Activated naive CD8-positive, alpha-beta T cell treated with anti-CD3 and anti-CD28 coated beads, Interleukin-2, amount 10 ng/mL, durations not matched to agents 7 days and 5 days (primary cell): ENCODE data around the gene SNX1. TPM values are rescaled to one million over a fixed set of nuclear protein-coding genes. Genes with fewer than 3 reads are reported as not detected.
"Not testable (repeated sequence)": the region's sequence is repeated elsewhere in the genome, so short reads cannot be mapped to it uniquely, and the experiment has no call there.

Source experiments
- ATAC-seq: fragments of 150-1000 bp; cut with Tn5 transposase; one replicate; pipeline ENCODE4 v1.10.0; 2021; ENCODE audit warnings: low read depth, moderate library complexity
- POLR2A ChIA-PET: fragments of 350-600 bp; sonication (Branson Sonifier 250); formaldehyde crosslinking; loops from one replicate; lab custom pipeline; 2021; ENCODE audit warnings: antibody characterized with exemption; lab: Charles Lee
- DNase-seq: peaks from one replicate; pipeline ENCODE4 v3.0.0; 2021
- H3K27ac Mint-ChIP-seq: one replicate; pipeline ENCODE4 v1.8.0; 2022; ENCODE audit warnings: mild to moderate bottlenecking, mixed read lengths
- H3K27me3 Mint-ChIP-seq: one replicate; pipeline ENCODE4 v1.8.0; 2022; ENCODE audit warnings: mild to moderate bottlenecking, moderate library complexity, mixed read lengths
- H3K36me3 Mint-ChIP-seq: one replicate; pipeline ENCODE4 v1.8.0; 2021; ENCODE audit warnings: mild to moderate bottlenecking, mixed read lengths
- H3K4me1 Mint-ChIP-seq: one replicate; pipeline ENCODE4 v1.8.0; 2021; ENCODE audit warnings: mixed read lengths
- H3K4me3 Mint-ChIP-seq: one replicate; pipeline ENCODE4 v1.8.0; 2022; ENCODE audit warnings: mild to moderate bottlenecking, moderate library complexity, mixed read lengths
- H3K9me3 Mint-ChIP-seq: one replicate; pipeline ENCODE4 v1.8.0; 2021; ENCODE audit warnings: mixed read lengths
- total RNA-seq, 2 experiments: library from RNA; stranded (reverse); gene quantifications; one replicate each; pipeline ENCODE4 v1.2.3, GENCODE V29; 2021

Gene SNX1, protein sequence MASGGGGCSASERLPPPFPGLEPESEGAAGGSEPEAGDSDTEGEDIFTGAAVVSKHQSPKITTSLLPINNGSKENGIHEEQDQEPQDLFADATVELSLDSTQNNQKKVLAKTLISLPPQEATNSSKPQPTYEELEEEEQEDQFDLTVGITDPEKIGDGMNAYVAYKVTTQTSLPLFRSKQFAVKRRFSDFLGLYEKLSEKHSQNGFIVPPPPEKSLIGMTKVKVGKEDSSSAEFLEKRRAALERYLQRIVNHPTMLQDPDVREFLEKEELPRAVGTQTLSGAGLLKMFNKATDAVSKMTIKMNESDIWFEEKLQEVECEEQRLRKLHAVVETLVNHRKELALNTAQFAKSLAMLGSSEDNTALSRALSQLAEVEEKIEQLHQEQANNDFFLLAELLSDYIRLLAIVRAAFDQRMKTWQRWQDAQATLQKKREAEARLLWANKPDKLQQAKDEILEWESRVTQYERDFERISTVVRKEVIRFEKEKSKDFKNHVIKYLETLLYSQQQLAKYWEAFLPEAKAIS
- total RNA-seq, result 100 to 1,000 TPM; 119 to 126 TPM

DNA sequence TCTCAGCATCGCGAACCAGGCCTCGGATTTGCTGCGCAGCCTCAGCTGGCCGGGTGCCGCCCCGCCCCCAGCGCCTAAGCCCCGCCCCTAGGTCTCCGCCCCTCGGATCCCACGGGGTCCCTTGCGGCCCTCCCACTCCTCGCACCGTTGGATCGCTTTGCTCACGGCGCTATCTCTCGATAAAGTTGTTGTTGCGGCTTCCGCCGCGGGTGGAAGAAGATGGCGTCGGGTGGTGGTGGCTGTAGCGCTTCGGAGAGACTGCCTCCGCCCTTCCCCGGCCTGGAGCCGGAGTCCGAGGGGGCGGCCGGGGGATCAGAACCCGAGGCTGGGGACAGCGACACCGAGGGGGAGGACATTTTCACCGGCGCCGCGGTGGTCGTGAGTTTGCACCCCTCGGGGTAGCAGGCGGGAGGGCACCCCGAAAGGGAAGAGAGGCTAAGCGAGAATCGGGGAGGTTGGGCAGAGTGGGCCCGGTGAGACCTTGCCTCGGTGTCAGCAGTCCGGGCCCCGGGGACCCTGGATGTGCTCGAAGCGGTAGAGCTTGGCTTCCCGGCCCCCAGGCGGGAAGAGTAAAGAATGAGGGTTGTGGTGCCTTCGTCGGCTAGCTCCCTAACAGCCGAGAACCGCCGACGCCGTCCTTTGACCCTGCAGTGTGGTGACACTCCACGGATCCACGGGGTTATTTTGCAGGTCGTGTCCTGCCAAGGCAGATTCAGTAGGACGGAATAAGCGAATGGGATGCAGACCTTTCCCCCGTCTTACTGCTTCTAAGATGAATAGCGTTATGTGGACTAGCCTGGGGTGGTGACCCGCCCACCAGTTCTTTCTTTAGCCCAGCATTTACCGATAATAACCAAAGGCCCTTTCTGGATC, at the start of gene SNX1:
Gene SNX1, plus strand, starts transcription at position 188 of the 873 bp plus-strand sequence. Its CDS starts 32 bp downstream, at position 220.
- peak; percentile 59 for ATAC-seq
- Mint-ChIP-seq H3K4me3 (peak within 1 kb of the TSS; percentile 90), H3K9me3 (no peaks in the 10 kb centered on the region), H3K4me1 (peaks cover 40% of the 10 kb centered on the region), H3K27me3 (no peaks in the 10 kb centered on the region), H3K36me3 (peaks cover 9% of the 10 kb centered on the region), H3K27ac (peak within 1 kb of the TSS; percentile 99)
- DNase-seq, result peak; percentile 97
- POLR2A ChIA-PET, result interaction anchor here (0.9 to 3.4 kb wide), 5 partner anchors 15 to 495 kb away, joined by 3 to 24 read pairs (median 4); partner anchors contain the start of genes PPIB and SNX22

DNA sequence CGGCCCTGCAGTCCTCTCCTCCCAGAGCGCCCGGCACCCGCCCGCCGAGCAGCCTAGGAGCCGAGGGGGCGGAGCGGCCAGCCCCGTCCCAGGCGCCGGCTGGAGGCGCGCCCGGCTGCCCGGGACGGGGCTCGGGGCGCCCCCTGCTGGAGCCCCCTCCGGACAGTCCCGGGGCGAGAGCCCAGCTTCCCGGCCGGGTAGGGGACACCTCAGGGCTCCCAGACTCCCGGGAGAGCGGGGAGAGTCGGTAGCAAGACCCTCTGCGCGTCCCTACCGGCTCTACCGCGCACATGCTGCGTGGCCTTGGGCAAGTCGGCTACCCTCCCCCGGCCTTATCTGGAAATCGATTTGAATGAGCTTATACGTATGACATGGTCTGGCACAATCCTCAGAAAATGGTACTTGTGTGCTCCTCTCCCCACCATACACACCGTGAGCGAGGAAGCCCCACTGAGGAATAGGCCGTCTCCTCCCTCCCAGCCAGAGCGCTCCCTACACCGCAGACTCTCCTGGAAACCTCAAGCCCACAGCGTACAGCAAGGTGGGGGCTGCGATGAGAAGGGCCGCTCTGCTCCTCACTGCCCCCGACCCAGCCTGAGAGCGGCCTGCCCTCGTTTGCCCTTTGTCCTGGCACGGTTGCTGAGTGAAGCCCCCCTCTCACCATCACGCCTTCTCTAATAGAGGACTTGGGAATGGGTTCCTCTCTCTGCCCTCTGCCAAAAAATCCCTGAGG, 49.2 kb upstream of the SNX1 start, which contains the start of gene DAPK2:
Gene DAPK2, minus strand, starts transcription at position 65 of the 733 bp plus-strand sequence. CDS start 6,224 bp downstream, outside the sequence.
- Mint-ChIP-seq H3K27me3 (peaks cover 38% of the 10 kb centered on the region), H3K36me3 (no peaks in the 10 kb centered on the region), H3K27ac (no peak within 1 kb of the TSS), H3K4me3 (peak within 1 kb of the TSS; percentile 72), H3K4me1 (peaks cover 10% of the 10 kb centered on the region), H3K9me3 (no peaks in the 10 kb centered on the region)
- ATAC-seq, result peak; percentile 91
- POLR2A ChIA-PET, result interaction anchor here (0.8 to 2.0 kb wide), 5 partner anchors 36 to 297 kb away, joined by 3 to 5 read pairs (median 3); no protein-coding TSS in a partner anchor
- DNase-seq, result peak; percentile 85

GRCh38 chr15:64048781-64049460, 46.9 kb upstream of the SNX1 start:
- no peak overlapping the region for H3K27ac Mint-ChIP-seq
- H3K4me3 Mint-ChIP-seq, result no peak overlapping the region
- no peak for ATAC-seq
- DNase-seq, result no peak
- POLR2A ChIA-PET, result no interaction called here
- no peaks in the 10 kb centered on the region for H3K36me3 Mint-ChIP-seq
- H3K9me3 Mint-ChIP-seq, result no peaks in the 10 kb centered on the region
- H3K4me1 Mint-ChIP-seq, result peaks cover 10% of the 10 kb centered on the region
- peaks cover 31% of the 10 kb centered on the region for H3K27me3 Mint-ChIP-seq

GRCh38 chr15:64050281-64051092, 45.3 kb upstream of the SNX1 start:
- H3K36me3 Mint-ChIP-seq, result no peaks in the 10 kb centered on the region
- DNase-seq, result no peak
- H3K27me3 Mint-ChIP-seq, result peaks cover 19% of the 10 kb centered on the region
- no peak overlapping the region for H3K27ac Mint-ChIP-seq
- H3K4me3 Mint-ChIP-seq, result no peak overlapping the region
- POLR2A ChIA-PET, result no interaction called here
- H3K4me1 Mint-ChIP-seq, result peaks cover 5% of the 10 kb centered on the region
- no peaks in the 10 kb centered on the region for H3K9me3 Mint-ChIP-seq
- ATAC-seq, result no peak

GRCh38 chr15:64051093-64051402, 44.7 kb upstream of the SNX1 start:
- POLR2A ChIA-PET, result no interaction called here
- peak overlapping the region; percentile 58 for H3K27ac Mint-ChIP-seq
- H3K36me3 Mint-ChIP-seq, result no peaks in the 10 kb centered on the region
- no peak for DNase-seq
- H3K4me3 Mint-ChIP-seq, result no peak overlapping the region
- peaks cover 5% of the 10 kb centered on the region for H3K4me1 Mint-ChIP-seq
- ATAC-seq, result no peak
- H3K27me3 Mint-ChIP-seq, result peaks cover 19% of the 10 kb centered on the region
- no peaks in the 10 kb centered on the region for H3K9me3 Mint-ChIP-seq

GRCh38 chr15:64051407-64052259, 44.1 kb upstream of the SNX1 start:
- Mint-ChIP-seq H3K27ac (peak overlapping the region; percentile 58), H3K27me3 (peaks cover 18% of the 10 kb centered on the region), H3K9me3 (no peaks in the 10 kb centered on the region), H3K4me3 (peak overlapping the region; percentile 27), H3K36me3 (no peaks in the 10 kb centered on the region), H3K4me1 (peaks cover 5% of the 10 kb centered on the region)
- DNase-seq (no peak), ATAC-seq (no peak)
- POLR2A ChIA-PET, result interaction anchor here (0.8 kb wide), 1 partner anchor 163 kb away, joined by 3 read pairs; no protein-coding TSS in a partner anchor

DNA sequence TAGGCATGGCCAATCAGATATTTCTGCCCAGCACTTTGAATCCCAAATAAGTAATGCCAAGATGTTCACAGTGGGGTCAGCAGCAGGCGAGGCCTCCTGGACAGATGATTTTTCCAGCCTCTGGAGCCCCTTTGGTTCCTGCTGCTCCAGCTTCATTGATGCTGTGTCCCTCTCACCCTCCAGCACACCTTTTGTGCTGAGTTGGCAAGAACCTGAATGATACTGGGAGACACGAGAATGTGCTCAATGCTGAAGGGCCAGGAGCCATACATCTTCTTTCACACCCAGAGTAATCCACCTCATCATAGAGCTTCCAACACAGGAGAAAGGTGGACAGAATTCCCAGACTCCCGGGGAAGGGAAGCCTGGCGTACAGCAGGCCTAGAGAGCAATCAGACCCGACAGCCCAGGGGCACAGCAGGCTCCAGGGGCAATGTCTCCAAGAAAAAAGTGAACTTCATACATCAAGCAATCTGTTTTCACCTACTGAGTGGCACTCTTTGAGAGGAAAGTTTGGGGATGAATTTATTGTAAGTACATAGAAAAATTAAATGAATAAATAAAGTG, 42.8 kb upstream of the SNX1 start:
- no peaks in the 10 kb centered on the region for H3K9me3 Mint-ChIP-seq
- POLR2A ChIA-PET, result no interaction called here
- H3K36me3 Mint-ChIP-seq, result no peaks in the 10 kb centered on the region
- no peak for DNase-seq
- H3K27ac Mint-ChIP-seq, result no peak overlapping the region
- peaks cover 6% of the 10 kb centered on the region for H3K27me3 Mint-ChIP-seq
- H3K4me3 Mint-ChIP-seq, result no peak overlapping the region
- H3K4me1 Mint-ChIP-seq, result peaks cover 2% of the 10 kb centered on the region
- ATAC-seq, result no peak

DNA sequence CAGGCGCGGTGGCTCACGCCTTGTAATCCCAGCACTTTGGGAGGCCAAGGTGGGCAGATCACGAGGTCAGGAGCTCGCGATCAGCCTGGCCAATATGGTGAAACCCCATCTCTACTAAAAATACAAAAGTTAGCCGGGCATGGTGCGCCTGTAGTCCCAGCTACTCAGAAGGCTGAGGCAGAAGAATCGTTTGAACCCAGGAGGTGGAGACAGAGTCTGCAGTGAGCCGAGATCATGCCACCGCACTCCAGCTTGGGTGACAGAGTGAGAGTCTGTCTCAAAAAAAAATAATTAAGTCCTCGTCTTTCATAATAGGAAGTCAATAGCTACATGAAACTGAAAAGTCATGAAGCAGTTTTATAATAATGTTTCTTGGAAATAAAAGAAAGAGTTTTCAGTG, 42.1 kb upstream of the SNX1 start:
- H3K36me3 Mint-ChIP-seq, DNase-seq, H3K9me3 Mint-ChIP-seq, POLR2A ChIA-PET, H3K4me1 Mint-ChIP-seq, H3K4me3 Mint-ChIP-seq, H3K27me3 Mint-ChIP-seq, ATAC-seq, H3K27ac Mint-ChIP-seq: not testable (repeated sequence)

DNA sequence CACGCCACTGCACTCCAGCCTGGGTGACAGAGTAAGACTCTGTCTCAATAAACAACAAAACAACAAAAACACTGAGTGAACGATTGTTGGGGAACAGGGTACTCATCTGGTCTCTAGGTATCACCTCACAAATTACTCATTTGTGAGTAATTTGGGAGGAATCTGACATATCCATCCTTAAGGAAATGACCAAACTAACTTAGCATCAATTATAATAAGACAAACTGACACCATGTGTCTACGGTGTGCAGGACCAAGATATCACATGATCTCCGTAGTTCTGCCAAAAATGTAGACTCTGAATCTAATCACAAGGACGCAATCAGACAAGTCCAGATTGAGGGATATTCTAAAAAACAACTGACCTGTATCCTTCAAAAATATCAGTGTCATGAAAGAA, 37.5 kb upstream of the SNX1 start:
- ATAC-seq, result no peak
- no peak overlapping the region for H3K27ac Mint-ChIP-seq
- H3K27me3 Mint-ChIP-seq, result no peaks in the 10 kb centered on the region
- peaks cover 1% of the 10 kb centered on the region for H3K36me3 Mint-ChIP-seq
- no peaks in the 10 kb centered on the region for H3K4me1 Mint-ChIP-seq
- H3K9me3 Mint-ChIP-seq, result no peaks in the 10 kb centered on the region
- no peak for DNase-seq
- no peak overlapping the region for H3K4me3 Mint-ChIP-seq
- POLR2A ChIA-PET, result no interaction called here

- POLR2A ChIA-PET, result interaction anchor here (0.7 kb wide), 1 partner anchor 244 kb away, joined by 3 read pairs; no protein-coding TSS in a partner anchor
- not testable (repeated sequence) for ATAC-seq, H3K4me1 Mint-ChIP-seq, DNase-seq, H3K27ac Mint-ChIP-seq, H3K9me3 Mint-ChIP-seq, H3K27me3 Mint-ChIP-seq, H3K36me3 Mint-ChIP-seq, H3K4me3 Mint-ChIP-seq
Observed at GRCh38 chr15:64059104-64059503, 36.7 kb upstream of the SNX1 start.

DNA sequence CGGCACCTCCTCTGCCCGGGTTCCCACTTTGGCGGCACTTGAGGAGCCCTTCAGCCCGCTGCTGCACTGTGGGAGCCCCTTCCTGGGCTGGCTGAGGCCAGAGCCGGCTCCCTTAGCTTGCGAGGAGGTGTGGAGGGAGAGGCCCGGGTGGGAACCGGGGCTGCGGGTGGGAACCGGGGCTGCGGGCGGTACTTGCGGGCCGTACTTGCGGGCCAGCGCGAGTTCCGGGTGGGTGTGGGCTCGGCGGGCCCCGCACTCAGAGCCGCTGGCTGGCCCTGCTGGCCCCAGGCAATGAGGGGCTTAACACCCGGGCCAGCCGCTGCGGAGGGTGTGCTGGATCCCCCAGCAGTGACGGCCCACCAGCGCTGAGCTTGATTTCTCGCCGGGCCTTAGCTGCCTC, 35.1 kb upstream of the SNX1 start:
- DNase-seq (no peak), ATAC-seq (no peak)
- no peaks in the 10 kb centered on the region for H3K4me1 Mint-ChIP-seq
- no peak overlapping the region for H3K27ac Mint-ChIP-seq
- POLR2A ChIA-PET, result no interaction called here
- no peak overlapping the region for H3K4me3 Mint-ChIP-seq
- H3K27me3 Mint-ChIP-seq, result no peaks in the 10 kb centered on the region
- H3K36me3 Mint-ChIP-seq, result peaks cover 1% of the 10 kb centered on the region
- no peaks in the 10 kb centered on the region for H3K9me3 Mint-ChIP-seq
